Measurements from ENCODE around the gene UBXN10. TPM values are rescaled to one million over a fixed set of nuclear protein-coding genes. Genes with fewer than 3 reads are reported as not detected.

The UBXN10 gene
- total and polyA plus RNA-seq, 2 of the 13 experiments (the other 11 are each of a cell fraction or from before 2014, with no cell fraction given), result 0.04 to 0.05 TPM

GRCh38 chr1:20182415-20182814 is 3.5 kb upstream of the UBXN10 start:
- Histone ChIP-seq H2AFZ (ENCODE audit: low read length) (no peak overlapping the region), H3K27me3 (ENCODE audit: control insufficient read depth in 1 of 2, insufficient read depth in 2 of 2, low read length in 2 of 2) (peaks cover 0 to 41% of the 10 kb centered on the region in 2 experiments; a peak in 1 of 5 replicates), H3K4me3 (replicated peaks in 1 of 3; ENCODE audit: insufficient read depth in 1 of 3, low read depth in 2 of 3, low read length in 3 of 3) (no peak overlapping the region), H3K36me3 (replicated peaks in 1 of 2; ENCODE audit: control insufficient read depth in 1 of 2, insufficient read depth in 2 of 2, low read length in 2 of 2) (no peaks in the 10 kb centered on the region), H4K20me1 (ENCODE audit: insufficient read depth, low read length) (no peaks in the 10 kb centered on the region), H3K27ac (ENCODE audit: extremely low read length, insufficient read depth, low read length) (no peak overlapping the region), H3K4me2 (ENCODE audit: low read depth, low read length) (no peak overlapping the region), H3K79me2 (ENCODE audit: insufficient read depth, low read length) (no peaks in the 10 kb centered on the region), H3K4me1 (ENCODE audit: insufficient read depth, low read length) (peaks cover 34% of the 10 kb centered on the region), H3K9ac (ENCODE audit: insufficient read depth, low read depth, low read length) (no peak overlapping the region), H3K9me3 (ENCODE audit: low read length) (no peaks in the 10 kb centered on the region)
- FAIRE-seq, result no peak
- no peak for TF ChIP-seq ZNF567 (CRISPR knock-in tag; IDR thresholded peaks at IDR 0.05; ENCODE audit: borderline replicate concordance)
- TF ChIP-seq ZNF619 (CRISPR knock-in tag; IDR thresholded peaks at IDR 0.05), result no peak
- no peak for TF ChIP-seq CERS6 (CRISPR knock-in tag; IDR thresholded peaks at IDR 0.05)
- no peak for TF ChIP-seq ZNF674 (CRISPR knock-in tag; IDR thresholded peaks at IDR 0.05; ENCODE audit: low read depth)
- TF ChIP-seq RAD21 (CRISPR knock-in tag; IDR thresholded peaks at IDR 0.05), result no peak
- no peak for TF ChIP-seq BCL3 (CRISPR knock-in tag; IDR thresholded peaks at IDR 0.05)
- no peak for TF ChIP-seq ZNF484 (CRISPR knock-in tag; IDR thresholded peaks at IDR 0.05; ENCODE audit: borderline replicate concordance, low read depth)
- no peak for TF ChIP-seq NR2C2 (CRISPR knock-in tag; IDR thresholded peaks at IDR 0.05; ENCODE audit: borderline replicate concordance)
- TF ChIP-seq ZNF816 (CRISPR knock-in tag; IDR thresholded peaks at IDR 0.05; ENCODE audit: borderline replicate concordance), result no peak
- TF ChIP-seq HDAC1 (CRISPR knock-in tag; IDR thresholded peaks at IDR 0.05), result no peak
- no peak for TF ChIP-seq TAF15 (IDR thresholded peaks at IDR 0.05; ENCODE audit: low read depth, low read length, poor library complexity, severe bottlenecking)
- no peak for TF ChIP-seq FIP1L1 (IDR thresholded peaks at IDR 0.05; ENCODE audit: borderline replicate concordance, insufficient read depth, low read depth, low read length)
- TF ChIP-seq ZFY (CRISPR knock-in tag; IDR thresholded peaks at IDR 0.05), result no peak
- no peak for TF ChIP-seq ZBTB7A (CRISPR knock-in tag; IDR thresholded peaks at IDR 0.05)
- TF ChIP-seq STAT5B (CRISPR knock-in tag; IDR thresholded peaks at IDR 0.05), result no peak
- TF ChIP-seq MBD4 (IDR thresholded peaks at IDR 0.05; ENCODE audit: borderline replicate concordance, low read length), result no peak
- intact Hi-C loops (cut with micrococcal nuclease; ENCODE audit: unreplicated experiment), result no loop called here
- no peak for ATAC-seq
- BruUV-seq (replicated peaks), result no TSS peak
- in situ Hi-C loops (cut with HindIII; ENCODE audit: extremely low pct_ligation_motif_present, low pct_unique_long_range_greater_than_20kb), result no loop called here
- CTCF ChIA-PET (ENCODE audit: low intra/inter-chr PET ratio, low total read pairs), result no interaction called here
- DNase-seq (ENCODE audit: low spot score), result no peak
- POLR2A ChIA-PET, result no interaction called here
